ENCODE measurements around the gene ZNF354C.

DNA sequence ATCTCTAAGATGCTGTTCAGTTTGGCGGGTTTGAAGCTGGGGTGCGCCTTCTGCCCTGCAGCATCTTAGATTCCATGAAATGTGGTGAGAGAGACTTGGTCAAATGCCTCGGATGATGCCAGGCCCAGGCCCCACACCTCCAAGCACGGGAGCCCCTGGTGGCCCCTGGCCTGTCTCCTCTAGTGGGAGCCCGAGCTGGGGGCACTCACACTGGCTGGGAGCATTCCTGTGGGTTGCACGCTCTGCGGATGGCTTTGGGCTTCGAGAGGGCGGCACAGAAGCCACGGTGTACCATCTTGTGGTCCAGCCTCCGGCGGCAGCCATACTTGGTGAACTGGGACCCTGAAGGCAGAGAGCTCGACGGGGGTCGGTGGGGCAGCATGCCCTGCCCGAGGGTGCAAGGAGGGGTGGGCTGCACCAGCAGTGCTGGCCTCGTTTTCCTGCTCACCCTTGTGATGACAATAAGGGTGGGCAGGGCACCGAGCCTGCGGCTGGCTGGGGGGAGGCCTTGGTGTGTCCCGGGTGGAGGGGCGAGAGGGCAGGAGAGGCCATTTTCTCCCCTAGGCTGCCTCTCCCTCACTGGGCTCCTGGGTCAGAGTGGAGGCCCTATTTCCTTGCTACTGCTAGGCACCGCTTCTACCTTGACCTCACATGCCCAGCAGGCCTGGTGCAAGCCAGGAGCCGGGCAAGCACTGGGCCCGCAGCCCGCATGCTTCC, 65.8 kb downstream of the ZNF354C start:
- TF ChIP-seq, protein P1, sequence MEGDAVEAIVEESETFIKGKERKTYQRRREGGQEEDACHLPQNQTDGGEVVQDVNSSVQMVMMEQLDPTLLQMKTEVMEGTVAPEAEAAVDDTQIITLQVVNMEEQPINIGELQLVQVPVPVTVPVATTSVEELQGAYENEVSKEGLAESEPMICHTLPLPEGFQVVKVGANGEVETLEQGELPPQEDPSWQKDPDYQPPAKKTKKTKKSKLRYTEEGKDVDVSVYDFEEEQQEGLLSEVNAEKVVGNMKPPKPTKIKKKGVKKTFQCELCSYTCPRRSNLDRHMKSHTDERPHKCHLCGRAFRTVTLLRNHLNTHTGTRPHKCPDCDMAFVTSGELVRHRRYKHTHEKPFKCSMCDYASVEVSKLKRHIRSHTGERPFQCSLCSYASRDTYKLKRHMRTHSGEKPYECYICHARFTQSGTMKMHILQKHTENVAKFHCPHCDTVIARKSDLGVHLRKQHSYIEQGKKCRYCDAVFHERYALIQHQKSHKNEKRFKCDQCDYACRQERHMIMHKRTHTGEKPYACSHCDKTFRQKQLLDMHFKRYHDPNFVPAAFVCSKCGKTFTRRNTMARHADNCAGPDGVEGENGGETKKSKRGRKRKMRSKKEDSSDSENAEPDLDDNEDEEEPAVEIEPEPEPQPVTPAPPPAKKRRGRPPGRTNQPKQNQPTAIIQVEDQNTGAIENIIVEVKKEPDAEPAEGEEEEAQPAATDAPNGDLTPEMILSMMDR (IDR thresholded peaks at IDR 0.05; ENCODE audit: low read depth, low read length), result no peak
- no peak for TF ChIP-seq EZH2phosphoT487 (IDR thresholded peaks at IDR 0.05; ENCODE audit: low read depth)

Data from OCI-LY3 (cell line).